H1 (cell line): ENCODE results near the gene KDM1A. TPM values are rescaled to one million over a fixed set of nuclear protein-coding genes. Genes with fewer than 3 reads are reported as not detected.

Source experiments
- CTCF ChIA-PET: fragments of 300-600 bp; sonication (Branson Sonifier 250); formaldehyde crosslinking; loops from one replicate; lab custom pipeline; 2021; ENCODE audit not compliant: partially characterized antibody; lab: Charles Lee
- POLR2A ChIA-PET: fragments of 300-600 bp; sonication (Branson Sonifier 250); formaldehyde crosslinking; loops from one replicate; lab custom pipeline; 2021; ENCODE audit warnings: inconsistent platforms; ENCODE audit not compliant: partially characterized antibody; lab: Charles Lee
- DNase-seq, 2 experiments: peaks; one replicate each; pipeline versions ENCODE4 v3.0.0 to v3.0.0-alpha.2; 2010 to 2022; ENCODE audit warnings: low spot score in 2 of 2, low read depth in 1 of 2, mixed read lengths in 1 of 2
- FAIRE-seq: peaks from 2 replicates; lab custom pipeline; 2011; peaks lifted over from hg19 to GRCh38; lab: Jason Lieb, UNC
- H2AFZ ChIP-seq: 2 replicates; pipeline ENCODE4 v1.8.1; 2012; ENCODE audit warnings: low read length, inconsistent platforms
- H2AK5ac ChIP-seq: 2 replicates; pipeline ENCODE4 v1.6.1; 2013; ENCODE audit warnings: low read depth, low read length
- H2BK120ac ChIP-seq: replicated peaks from 2 replicates; pipeline ENCODE3; 2013; ENCODE audit warnings: low read depth, low read length, inconsistent platforms
- H2BK12ac ChIP-seq: 2 replicates; pipeline ENCODE4 v1.6.1; 2013; ENCODE audit warnings: low read depth, low read length
- H2BK15ac ChIP-seq: 2 replicates; pipeline ENCODE4 v1.6.1; 2013; ENCODE audit warnings: low read length
- H2BK20ac ChIP-seq: 2 replicates; pipeline ENCODE4 v1.6.1; 2013; ENCODE audit warnings: low read length
- H2BK5ac ChIP-seq: 2 replicates; pipeline ENCODE4 v1.6.1; 2013; ENCODE audit warnings: low read depth, low read length
- H3K14ac ChIP-seq: 2 replicates; pipeline ENCODE4 v1.6.1; 2013; ENCODE audit warnings: inconsistent platforms; ENCODE audit not compliant: insufficient read length
- H3K18ac ChIP-seq: 2 replicates; pipeline ENCODE4 v1.6.1; 2013; ENCODE audit warnings: low read length; ENCODE audit errors: extremely low read depth
- H3K23ac ChIP-seq: 2 replicates; pipeline ENCODE4 v1.6.1; 2013; ENCODE audit warnings: inconsistent platforms; ENCODE audit not compliant: insufficient read length
- H3K23me2 ChIP-seq: 2 replicates; pipeline ENCODE4 v1.6.1; 2013; ENCODE audit warnings: low read depth, low read length
- H3K27ac ChIP-seq: 2 replicates; pipeline ENCODE4 v1.6.1; 2011; ENCODE audit warnings: low read depth, low read length, inconsistent platforms
- H3K27me3 ChIP-seq, 4 experiments: replicated peaks in 1 of 4; 1 replicate in 1 of 4; 2 replicates in 3 of 4; pipeline versions ENCODE4 v1.6.1 to v1.8.1; 2011 to 2013; ENCODE audit warnings: low read length in 3 of 4, mild to moderate bottlenecking in 3 of 4, inconsistent platforms in 2 of 4, mixed read lengths in 2 of 4, moderate library complexity in 1 of 4; ENCODE audit not compliant: control insufficient read depth in 3 of 4, insufficient read depth in 3 of 4; ENCODE audit errors: extremely low read depth in 1 of 4
- H3K36me3 ChIP-seq, 4 experiments: 2 replicates each; pipeline versions ENCODE4 v1.6.1 to v1.8.1; 2011 to 2013; ENCODE audit warnings: mild to moderate bottlenecking in 4 of 4, low read length in 3 of 4, moderate library complexity in 2 of 4, control low read depth in 1 of 4, inconsistent platforms in 1 of 4; ENCODE audit not compliant: insufficient read depth in 4 of 4, control insufficient read depth in 2 of 4
- H3K4ac ChIP-seq: replicated peaks from 2 replicates; pipeline ENCODE3; 2013; ENCODE audit warnings: low read length, low read depth, mixed read lengths, inconsistent platforms; ENCODE audit not compliant: insufficient read length
- H3K4me1 ChIP-seq, 4 experiments: replicated peaks in 1 of 4; 1 replicate in 1 of 4; 2 replicates in 3 of 4; pipeline versions ENCODE4 v1.6.1 to v1.8.1; 2011 to 2013; ENCODE audit warnings: low read length in 3 of 4, inconsistent platforms in 2 of 4, mixed read lengths in 1 of 4; ENCODE audit not compliant: insufficient read depth in 4 of 4, control insufficient read depth in 3 of 4
- H3K4me2 ChIP-seq, 2 experiments: 2 replicates each; pipeline versions ENCODE4 v1.6.1 to v1.8.1; 2011 to 2013; ENCODE audit warnings: low read depth in 2 of 2, low read length in 2 of 2, control low read depth in 1 of 2, inconsistent platforms in 1 of 2, mild to moderate bottlenecking in 1 of 2; ENCODE audit not compliant: insufficient read depth in 1 of 2
- H3K4me3 ChIP-seq, 4 experiments: fragments of 200-600, 300-600 bp in 1 of 4; sonication (generic), shearing (Covaris generic), sonication (Bioruptor Twin) in 1 of 4; 2 replicates each; pipeline versions ENCODE4 v1.5.1 to v1.8.1; 2011 to 2016; ENCODE audit warnings: low read length in 4 of 4, low read depth in 3 of 4, control low read depth in 2 of 4, inconsistent platforms in 2 of 4, mild to moderate bottlenecking in 2 of 4, mixed read lengths in 1 of 4, moderate library complexity in 1 of 4; ENCODE audit not compliant: insufficient read depth in 2 of 4; ENCODE audit errors: extremely low read depth in 1 of 4
- H3K56ac ChIP-seq: replicated peaks from 2 replicates; pipeline ENCODE3; 2013; ENCODE audit warnings: low read depth, mild to moderate bottlenecking, mixed read lengths, low read length, inconsistent platforms; ENCODE audit not compliant: insufficient read length
- H3K79me1 ChIP-seq: 2 replicates; pipeline ENCODE4 v1.6.1; 2013; ENCODE audit warnings: low read depth, low read length, control low read depth
- H3K79me2 ChIP-seq, 2 experiments: 2 replicates each; pipeline versions ENCODE4 v1.6.1 to v1.8.1; 2012 to 2013; ENCODE audit warnings: low read length in 2 of 2, mild to moderate bottlenecking in 2 of 2, inconsistent platforms in 1 of 2; ENCODE audit not compliant: insufficient read depth in 2 of 2, control insufficient read depth in 1 of 2
- H3K9ac ChIP-seq, 4 experiments: replicated peaks in 1 of 4; 1 replicate in 1 of 4; 2 replicates in 3 of 4; pipeline versions ENCODE4 v1.6.1 to v1.8.1; 2011 to 2013; ENCODE audit warnings: low read depth in 3 of 4, low read length in 3 of 4, control low read depth in 2 of 4, mild to moderate bottlenecking in 2 of 4, moderate library complexity in 2 of 4, inconsistent platforms in 1 of 4; ENCODE audit errors: extremely low read depth in 1 of 4
- H3K9me3 ChIP-seq, 2 experiments: 2 replicates each; pipeline versions ENCODE4 v1.6.1 to v1.8.1; 2012 to 2013; ENCODE audit warnings: mild to moderate bottlenecking in 2 of 2, moderate library complexity in 2 of 2, control low read depth in 1 of 2, inconsistent platforms in 1 of 2, low read depth in 1 of 2, low read length in 1 of 2, mixed read lengths in 1 of 2; ENCODE audit not compliant: insufficient read depth in 2 of 2
- H4K20me1 ChIP-seq, 2 experiments: replicated peaks in 1 of 2; 2 replicates each; pipeline versions ENCODE3 to v1.8.1; 2011 to 2013; ENCODE audit warnings: inconsistent platforms in 2 of 2, low read length in 2 of 2, mild to moderate bottlenecking in 1 of 2; ENCODE audit not compliant: insufficient read depth in 2 of 2, control insufficient read depth in 1 of 2
- H4K5ac ChIP-seq: 2 replicates; pipeline ENCODE4 v1.6.1; 2013; ENCODE audit warnings: low read length, low read depth, mixed read lengths, inconsistent platforms; ENCODE audit not compliant: insufficient read length
- H4K8ac ChIP-seq: 2 replicates; pipeline ENCODE4 v1.8.0; 2013; ENCODE audit warnings: mild to moderate bottlenecking, moderate library complexity, low read length, inconsistent platforms; ENCODE audit not compliant: insufficient read depth; ENCODE audit errors: extremely low read depth
- H4K91ac ChIP-seq: replicated peaks from 2 replicates; pipeline ENCODE3; 2013; ENCODE audit warnings: low read length, mixed read lengths, inconsistent platforms; ENCODE audit not compliant: insufficient read length
- ASH2L ChIP-seq: fragments of 200-600, 300-600 bp; sonication (generic); IDR thresholded peaks from one replicate; pipeline ENCODE4 v1.7.1; 2017; ENCODE audit warnings: low read length
- KDM4A ChIP-seq: IDR thresholded peaks from one replicate; pipeline ENCODE4 v1.7.1; 2012; ENCODE audit warnings: low read depth, mild to moderate bottlenecking, moderate library complexity, low read length, inconsistent platforms; ENCODE audit not compliant: severe bottlenecking
- POU5F1 ChIP-seq: IDR thresholded peaks from 2 replicates; pipeline ENCODE4 v1.6.1; 2011; ENCODE audit warnings: low read depth, mild to moderate bottlenecking, low read length, moderate library complexity
- SIRT6 ChIP-seq: IDR thresholded peaks from one replicate; pipeline ENCODE4 v1.7.1; 2012; ENCODE audit warnings: low read length, inconsistent platforms
- SUZ12 ChIP-seq: fragments of 200-600 bp; sonication (generic); IDR thresholded peaks from 2 replicates; pipeline ENCODE4 v1.6.1; 2012; ENCODE audit warnings: mild to moderate bottlenecking, inconsistent platforms, low read length, moderate library complexity, mixed read lengths
- TAF1 ChIP-seq: IDR thresholded peaks from 2 replicates; pipeline ENCODE4 v1.6.1; 2011; ENCODE audit warnings: mild to moderate bottlenecking, low read depth, low read length
- TAF7 ChIP-seq: optimal IDR thresholded peaks from 2 replicates; pipeline ENCODE3; 2011; ENCODE audit warnings: low read depth, mild to moderate bottlenecking, inconsistent platforms, low read length, moderate library complexity, borderline replicate concordance
- WGBS, 2 experiments: shearing (Covaris generic) in 1 of 2; methylation state at CpG; one replicate each; pipeline versions ENCODE4 v1.1.6 to v1.1.7; 2013 to 2015; ENCODE audit warnings: low lambda C conversion rate in 2 of 2, mixed read lengths in 2 of 2, inconsistent platforms in 1 of 2, low coverage in 1 of 2, missing lambda C conversion rate in 1 of 2; ENCODE audit not compliant: insufficient replicate concordance in 2 of 2, insufficient coverage in 1 of 2, insufficient read length in 1 of 2; ENCODE audit errors: extremely low coverage in 1 of 2, missing lambda C conversion rate in 1 of 2; 5-methylcytosine and 5-hydroxymethylcytosine counted together
- long read RNA-seq, 2 experiments: library from RNA in 1 of 2; library from capped mRNA in 1 of 2; stranded (forward); transcript quantifications; one replicate each; pipeline ENCODE4 v2.0.0, GENCODE V29; 2021; ENCODE audit warnings: inconsistent platforms in 1 of 2
- polyA minus RNA-seq, 3 experiments: library from RNA; depleted of rRNA, polyadenylated mRNA; stranded (reverse); fragments of >200 nt; gene quantifications; 1 replicate in 2 of 3; 2 replicates in 1 of 3; pipeline ENCODE4 v1.2.3, GENCODE V29; 2011
- polyA plus RNA-seq, 7 experiments: library from polyadenylated mRNA; depleted of rRNA in 3 of 7; stranded (reverse) in 5 of 7; unstranded in 2 of 7; fragments of >200 nt in 5 of 7; fragments of 200-250 nt in 2 of 7; gene quantifications; 1 replicate in 5 of 7; 2 replicates in 1 of 7; 4 replicates in 1 of 7; pipeline versions ENCODE4 v1.2.1 to v1.2.3, GENCODE V29; 2011 to 2013; ENCODE audit warnings: missing spikeins in 2 of 7, mixed read lengths in 2 of 7
- total RNA-seq: library from RNA; stranded (reverse); fragmentation: NEBNext Ultra II Directional; extraction: Animal tissue kit (Norgen Biotek cat#: 25700); gene quantifications from 2 replicates; pipeline ENCODE4 v1.2.1, GENCODE V29; 2021

The KDM1A gene
- total RNA-seq (273 and 275 TPM in 2 replicates), polyA plus RNA-seq (2011; rRNA removed) (175 and 216 TPM in 2 replicates), polyA minus RNA-seq (2011; rRNA and poly(A)+ RNA removed) (323 and 356 TPM in 2 replicates)
- polyA plus RNA-seq (2011; cell fraction: cytosol; rRNA removed), result 273 TPM
- 202 TPM for polyA plus RNA-seq (2011; cell fraction: nucleus; rRNA removed)
- polyA plus RNA-seq (2012, experiment 1 of 2), result 186 to 254 TPM (median 240 TPM) in 4 replicates
- 69.3 TPM for polyA plus RNA-seq (2012, experiment 2 of 2)
- polyA plus RNA-seq (2013, experiment 1 of 2), result 148 TPM
- 146 TPM for polyA plus RNA-seq (2013, experiment 2 of 2)
- 111 TPM for polyA minus RNA-seq (2011; cell fraction: cytosol; rRNA and poly(A)+ RNA removed)
- 111 TPM for polyA minus RNA-seq (2011; cell fraction: nucleus; rRNA and poly(A)+ RNA removed)
- long read RNA-seq, experiment 1, transcript KDM1A-201 (19 exons, 3,033 nt), result major isoform, 39 of 237 reads
- long read RNA-seq, experiment 1, transcript KDM1A-206 (1 exons, 2,810 nt), result minor isoform, 13 of 237 reads
- long read RNA-seq, experiment 1, partial matches to known transcripts, result 135 of 237 reads
- long read RNA-seq, experiment 1, other reads (novel, unspliced or antisense), result 49 of 237 reads
- long read RNA-seq, experiment 2, partial matches to known transcripts, result 117 of 121 reads
- long read RNA-seq, experiment 2, other reads (novel, unspliced or antisense), result 3 of 121 reads

DNA sequence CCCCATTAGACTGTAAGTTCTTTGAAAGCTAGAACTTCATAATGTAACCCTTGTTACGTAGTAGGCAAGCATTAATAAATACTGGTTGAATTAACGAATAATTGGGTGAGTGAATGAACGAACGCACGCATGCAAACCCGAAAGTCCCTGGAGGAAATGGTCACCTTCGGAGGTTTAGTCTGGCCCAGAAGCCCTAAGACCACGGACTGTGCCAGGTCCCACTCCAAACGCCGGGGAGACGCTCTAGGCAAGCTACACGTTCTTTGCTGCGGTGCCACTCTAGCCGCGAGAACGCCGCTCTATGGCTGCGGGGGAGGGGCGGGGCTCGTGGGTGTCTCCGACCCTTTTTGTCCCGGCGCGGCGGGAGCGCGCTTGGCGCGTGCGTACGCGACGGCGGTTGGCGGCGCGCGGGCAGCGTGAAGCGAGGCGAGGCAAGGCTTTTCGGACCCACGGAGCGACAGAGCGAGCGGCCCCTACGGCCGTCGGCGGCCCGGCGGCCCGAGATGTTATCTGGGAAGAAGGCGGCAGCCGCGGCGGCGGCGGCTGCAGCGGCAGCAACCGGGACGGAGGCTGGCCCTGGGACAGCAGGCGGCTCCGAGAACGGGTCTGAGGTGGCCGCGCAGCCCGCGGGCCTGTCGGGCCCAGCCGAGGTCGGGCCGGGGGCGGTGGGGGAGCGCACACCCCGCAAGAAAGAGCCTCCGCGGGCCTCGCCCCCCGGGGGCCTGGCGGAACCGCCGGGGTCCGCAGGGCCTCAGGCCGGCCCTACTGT, at the start of gene KDM1A:
TSS of gene KDM1A (plus strand) at position 375 of the 769 bp plus-strand sequence. CDS start at position 504, 129 bp downstream.
- Histone ChIP-seq H2AFZ (peak within 1 kb of the TSS; percentile 96), H3K4me3 (peak within 1 kb of the TSS; percentile 67 to 96 (median 96)), H3K27ac (peak within 1 kb of the TSS; percentile 86), H3K18ac (peak within 1 kb of the TSS; percentile 93), H4K91ac (peak within 1 kb of the TSS; percentile 89), H2BK12ac (peak within 1 kb of the TSS; percentile 19; the same call in 1 of the 2 replicates), H3K4me1 (no peaks in the 10 kb centered on the region; a peak in 1 of 7 replicates), H3K79me2 (peaks cover 44 to 53% of the 10 kb centered on the region in 2 experiments), H4K20me1 (peaks cover 0 to 3% of the 10 kb centered on the region in 2 experiments), H4K8ac (peak within 1 kb of the TSS; percentile 97), H3K4me2 (peak within 1 kb of the TSS; percentile 77 to 89), H2BK15ac (no peak within 1 kb of the TSS), H3K4ac (peak within 1 kb of the TSS; percentile 87), H3K36me3 (peaks cover 0 to 3% (median 0%) of the 10 kb centered on the region in 4 experiments; a peak in 2 of 8 replicates), H3K79me1 (no peaks in the 10 kb centered on the region), H3K9me3 (peaks cover 0 to 14% of the 10 kb centered on the region in 2 experiments; a peak in 2 of 4 replicates), H3K56ac (peak within 1 kb of the TSS; percentile 86), H3K27me3 (no peaks in the 10 kb centered on the region), H3K23me2 (peaks cover 5% of the 10 kb centered on the region; the same call in 1 of the 2 replicates), H2BK20ac (no peak within 1 kb of the TSS), H3K14ac (no peak within 1 kb of the TSS), H4K5ac (peak within 1 kb of the TSS; percentile 90), H2BK120ac (no peak within 1 kb of the TSS), H3K23ac (no peak within 1 kb of the TSS), H2AK5ac (no peak within 1 kb of the TSS), H2BK5ac (peak within 1 kb of the TSS; percentile 92), H3K9ac (peak within 1 kb of the TSS; percentile 70 to 98 (median 90))
- peak; percentile 57 for FAIRE-seq
- peak; percentile 77 to 98 for DNase-seq
- CTCF ChIA-PET, result interaction anchor here (0.6 to 2.4 kb wide), 2 partner anchors 13 to 252 kb away, joined by 3 to 9 read pairs; no protein-coding TSS in a partner anchor
- WGBS, 2 experiments, result 1% methylated on average over 69 of the region's 85 CpGs; no CpG with 5 or more reads in 1 of the 2 experiments
- POLR2A ChIA-PET, result interaction anchor here (0.6 to 2.9 kb wide), 18 partner anchors 8 to 672 kb away, joined by 3 to 18 read pairs (median 4); partner anchors contain the start of gene RPL11
- no peak for TF ChIP-seq POU5F1
- TF ChIP-seq TAF7, result peak; percentile 79
- TF ChIP-seq TAF1, result peak; percentile 97
- TF ChIP-seq SIRT6, result no peak
- TF ChIP-seq SUZ12, result 0 out of 2 replicates have a peak, but pooled peaks have one; percentile 41
- TF ChIP-seq ASH2L, result peak; percentile 97
- TF ChIP-seq KDM4A, result peak; percentile 51
